A549 (cell line): ENCODE results near the gene BCAS1.
A peak's percentile ranks its signal among the peaks of the same experiment; 100 is the strongest.

Experiments used
- EHMT2 ChIP-seq: fragments of 200-600 bp; sonication (generic); IDR thresholded peaks from 2 replicates; pipeline ENCODE4 v1.6.1; 2016; ENCODE audit warnings: antibody characterized with exemption, low read depth, mild to moderate bottlenecking, moderate library complexity
- EP300 ChIP-seq, 2 experiments: fragments of >200 bp; sonication (Bioruptor Twin); formaldehyde crosslinking; IDR thresholded peaks; 2 replicates in 1 of 2; 3 replicates in 1 of 2; pipeline ENCODE4 v1.6.1; 2016 to 2017
- HDAC2 ChIP-seq: fragments of 200-600 bp; sonication (generic); IDR thresholded peaks from 2 replicates; pipeline ENCODE4 v1.6.1; 2016
- HOXA7 ChIP-seq: fragments of 250-450 bp; sonication (Bioruptor Pico); IDR thresholded peaks from 2 replicates; pipeline ENCODE4 v1.5.0; 2020; ENCODE audit warnings: mild to moderate bottlenecking, moderate library complexity
- JUN ChIP-seq, 2 experiments: fragments of >200 bp; sonication (Bioruptor Twin); formaldehyde crosslinking; IDR thresholded peaks; 2 replicates in 1 of 2; 3 replicates in 1 of 2; pipeline ENCODE4 v1.6.1; 2016 to 2017
- KDM1A ChIP-seq: fragments of 200-600 bp; sonication (generic); IDR thresholded peaks from 2 replicates; pipeline ENCODE4 v1.6.1; 2016; ENCODE audit warnings: low read depth, mild to moderate bottlenecking
- MYC ChIP-seq: IDR thresholded peaks from 2 replicates; pipeline ENCODE4 v1.6.1; 2012; ENCODE audit warnings: mild to moderate bottlenecking, inconsistent platforms, low read length, improper control_type of control experiment, borderline replicate concordance
- RARB ChIP-seq: fragments of 250-450 bp; sonication (Bioruptor Pico); IDR thresholded peaks from 2 replicates; pipeline ENCODE4 v1.8.0; 2021; ENCODE audit warnings: mild to moderate bottlenecking, moderate library complexity
- RFX5 ChIP-seq: fragments of 450-650 bp; IDR thresholded peaks from 2 replicates; pipeline ENCODE4 v1.7.1; 2014; ENCODE audit warnings: antibody characterized with exemption, mild to moderate bottlenecking, moderate library complexity
- SMC3 ChIP-seq: fragments of >200 bp; sonication (Bioruptor Twin); formaldehyde crosslinking; IDR thresholded peaks from 3 replicates; pipeline ENCODE4 v1.6.1; 2018; ENCODE audit warnings: inconsistent platforms
- TF ChIP-seq, protein P1 (sequence below): IDR thresholded peaks from 2 replicates; pipeline ENCODE4 v1.6.1; 2012; ENCODE audit warnings: low read depth, borderline replicate concordance
- TF ChIP-seq, protein P2 (sequence below): fragments of 200-600 bp; sonication (generic); IDR thresholded peaks from 2 replicates; pipeline ENCODE4 v1.6.1; 2016; ENCODE audit warnings: antibody characterized with exemption, mild to moderate bottlenecking, moderate library complexity
- TF ChIP-seq, protein P3 (sequence below): fragments of >200 bp; sonication (Bioruptor Twin); formaldehyde crosslinking; IDR thresholded peaks from 3 replicates; pipeline ENCODE4 v1.5.1; 2016
- TF ChIP-seq, protein P4 (sequence below): fragments of 450-650 bp; IDR thresholded peaks from 2 replicates; pipeline ENCODE4 v1.6.1; 2014; ENCODE audit warnings: antibody characterized with exemption

DNA sequence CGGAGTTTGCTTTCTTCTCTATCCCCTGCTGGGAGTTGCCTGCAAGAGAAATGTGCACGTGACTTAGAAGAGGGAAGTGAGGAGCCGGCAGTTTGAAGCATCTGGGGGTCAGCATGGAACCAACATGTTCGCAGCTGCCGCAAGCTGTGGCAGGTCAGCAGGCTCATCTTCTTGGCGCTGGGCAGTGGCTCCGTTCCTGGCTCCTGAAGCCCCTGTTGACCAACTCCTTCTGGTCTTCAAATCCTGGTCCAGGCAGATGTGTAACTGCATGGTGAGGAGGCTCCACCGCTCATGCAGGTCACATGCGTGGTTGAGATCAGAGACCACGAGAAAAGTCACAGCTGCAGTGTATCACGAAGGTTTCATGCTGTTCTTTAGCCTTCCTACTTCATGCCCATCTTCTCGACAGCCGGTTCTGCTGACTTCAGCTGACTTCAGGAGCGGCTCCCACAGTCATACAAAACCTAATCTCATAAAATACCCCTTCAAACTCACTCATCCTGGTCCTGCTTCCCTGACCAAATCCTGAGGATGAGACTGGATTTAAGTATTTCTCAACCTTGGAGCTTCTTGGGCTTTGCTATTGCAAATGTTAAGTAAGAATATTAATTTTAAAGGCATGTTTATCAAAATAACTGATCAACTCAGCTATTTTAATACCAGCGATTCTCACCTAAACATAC is 44.9 kb upstream of the BCAS1 start:
- TF ChIP-seq, protein P1, sequence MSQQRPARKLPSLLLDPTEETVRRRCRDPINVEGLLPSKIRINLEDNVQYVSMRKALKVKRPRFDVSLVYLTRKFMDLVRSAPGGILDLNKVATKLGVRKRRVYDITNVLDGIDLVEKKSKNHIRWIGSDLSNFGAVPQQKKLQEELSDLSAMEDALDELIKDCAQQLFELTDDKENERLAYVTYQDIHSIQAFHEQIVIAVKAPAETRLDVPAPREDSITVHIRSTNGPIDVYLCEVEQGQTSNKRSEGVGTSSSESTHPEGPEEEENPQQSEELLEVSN, result peak; percentile 90
- TF ChIP-seq, protein P2, sequence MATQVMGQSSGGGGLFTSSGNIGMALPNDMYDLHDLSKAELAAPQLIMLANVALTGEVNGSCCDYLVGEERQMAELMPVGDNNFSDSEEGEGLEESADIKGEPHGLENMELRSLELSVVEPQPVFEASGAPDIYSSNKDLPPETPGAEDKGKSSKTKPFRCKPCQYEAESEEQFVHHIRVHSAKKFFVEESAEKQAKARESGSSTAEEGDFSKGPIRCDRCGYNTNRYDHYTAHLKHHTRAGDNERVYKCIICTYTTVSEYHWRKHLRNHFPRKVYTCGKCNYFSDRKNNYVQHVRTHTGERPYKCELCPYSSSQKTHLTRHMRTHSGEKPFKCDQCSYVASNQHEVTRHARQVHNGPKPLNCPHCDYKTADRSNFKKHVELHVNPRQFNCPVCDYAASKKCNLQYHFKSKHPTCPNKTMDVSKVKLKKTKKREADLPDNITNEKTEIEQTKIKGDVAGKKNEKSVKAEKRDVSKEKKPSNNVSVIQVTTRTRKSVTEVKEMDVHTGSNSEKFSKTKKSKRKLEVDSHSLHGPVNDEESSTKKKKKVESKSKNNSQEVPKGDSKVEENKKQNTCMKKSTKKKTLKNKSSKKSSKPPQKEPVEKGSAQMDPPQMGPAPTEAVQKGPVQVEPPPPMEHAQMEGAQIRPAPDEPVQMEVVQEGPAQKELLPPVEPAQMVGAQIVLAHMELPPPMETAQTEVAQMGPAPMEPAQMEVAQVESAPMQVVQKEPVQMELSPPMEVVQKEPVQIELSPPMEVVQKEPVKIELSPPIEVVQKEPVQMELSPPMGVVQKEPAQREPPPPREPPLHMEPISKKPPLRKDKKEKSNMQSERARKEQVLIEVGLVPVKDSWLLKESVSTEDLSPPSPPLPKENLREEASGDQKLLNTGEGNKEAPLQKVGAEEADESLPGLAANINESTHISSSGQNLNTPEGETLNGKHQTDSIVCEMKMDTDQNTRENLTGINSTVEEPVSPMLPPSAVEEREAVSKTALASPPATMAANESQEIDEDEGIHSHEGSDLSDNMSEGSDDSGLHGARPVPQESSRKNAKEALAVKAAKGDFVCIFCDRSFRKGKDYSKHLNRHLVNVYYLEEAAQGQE, result no peak
- TF ChIP-seq MYC, result no peak
- TF ChIP-seq, protein P3, sequence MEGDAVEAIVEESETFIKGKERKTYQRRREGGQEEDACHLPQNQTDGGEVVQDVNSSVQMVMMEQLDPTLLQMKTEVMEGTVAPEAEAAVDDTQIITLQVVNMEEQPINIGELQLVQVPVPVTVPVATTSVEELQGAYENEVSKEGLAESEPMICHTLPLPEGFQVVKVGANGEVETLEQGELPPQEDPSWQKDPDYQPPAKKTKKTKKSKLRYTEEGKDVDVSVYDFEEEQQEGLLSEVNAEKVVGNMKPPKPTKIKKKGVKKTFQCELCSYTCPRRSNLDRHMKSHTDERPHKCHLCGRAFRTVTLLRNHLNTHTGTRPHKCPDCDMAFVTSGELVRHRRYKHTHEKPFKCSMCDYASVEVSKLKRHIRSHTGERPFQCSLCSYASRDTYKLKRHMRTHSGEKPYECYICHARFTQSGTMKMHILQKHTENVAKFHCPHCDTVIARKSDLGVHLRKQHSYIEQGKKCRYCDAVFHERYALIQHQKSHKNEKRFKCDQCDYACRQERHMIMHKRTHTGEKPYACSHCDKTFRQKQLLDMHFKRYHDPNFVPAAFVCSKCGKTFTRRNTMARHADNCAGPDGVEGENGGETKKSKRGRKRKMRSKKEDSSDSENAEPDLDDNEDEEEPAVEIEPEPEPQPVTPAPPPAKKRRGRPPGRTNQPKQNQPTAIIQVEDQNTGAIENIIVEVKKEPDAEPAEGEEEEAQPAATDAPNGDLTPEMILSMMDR, result no peak
- TF ChIP-seq EP300 (IDR thresholded peaks at IDR 0.05), result no peak
- TF ChIP-seq KDM1A, result no peak
- TF ChIP-seq, protein P4, sequence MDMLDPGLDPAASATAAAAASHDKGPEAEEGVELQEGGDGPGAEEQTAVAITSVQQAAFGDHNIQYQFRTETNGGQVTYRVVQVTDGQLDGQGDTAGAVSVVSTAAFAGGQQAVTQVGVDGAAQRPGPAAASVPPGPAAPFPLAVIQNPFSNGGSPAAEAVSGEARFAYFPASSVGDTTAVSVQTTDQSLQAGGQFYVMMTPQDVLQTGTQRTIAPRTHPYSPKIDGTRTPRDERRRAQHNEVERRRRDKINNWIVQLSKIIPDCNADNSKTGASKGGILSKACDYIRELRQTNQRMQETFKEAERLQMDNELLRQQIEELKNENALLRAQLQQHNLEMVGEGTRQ, result peak; percentile 54
- TF ChIP-seq EHMT2, result no peak
- no peak for TF ChIP-seq JUN (IDR thresholded peaks at IDR 0.05)
- no peak for TF ChIP-seq RFX5
- peak; percentile 60; the same call in 1 of the 2 replicates for TF ChIP-seq HOXA7
- TF ChIP-seq HDAC2, result no peak
- TF ChIP-seq SMC3, result no peak
- TF ChIP-seq RARB (CRISPR knock-in tag), result no peak
